Sigmoid colon (tissue), 7 donors: ENCODE results near the gene GBF1. TPM values are rescaled to one million over a fixed set of nuclear protein-coding genes. Genes with fewer than 3 reads are reported as not detected.

Source experiments
- DNase-seq: peaks from one replicate; pipeline ENCODE4 v3.0.0-alpha.2; 2019
- H3K27ac ChIP-seq, 4 donors: fragments of 200-600 bp; sonication (generic); one replicate each; pipeline ENCODE4 v1.5.1; 2016 to 2019; ENCODE audit warnings: mild to moderate bottlenecking in 1 of 4
- H3K27me3 ChIP-seq, 3 donors: fragments of 200-600 bp; sonication (generic); one replicate each; pipeline ENCODE4 v1.5.1; 2019; ENCODE audit warnings: mild to moderate bottlenecking in 1 of 3
- H3K36me3 ChIP-seq, 4 donors: fragments of 200-600 bp; sonication (generic); one replicate each; pipeline ENCODE4 v1.5.1; 2016 to 2019
- H3K4me1 ChIP-seq, 4 donors: fragments of 200-600 bp; sonication (generic); one replicate each; pipeline ENCODE4 v1.5.1; 2017 to 2019
- H3K4me3 ChIP-seq, 4 donors: fragments of 200-600 bp; sonication (generic); one replicate each; pipeline ENCODE4 v1.5.1; 2017 to 2019; ENCODE audit warnings: mild to moderate bottlenecking in 2 of 4, moderate library complexity in 1 of 4
- H3K9me3 ChIP-seq, 4 donors: fragments of 200-600 bp in 3 of 4; sonication (generic) in 3 of 4; one replicate each; pipeline versions ENCODE4 v1.5.1 to v1.6.1; 2013 to 2019
- EP300 ChIP-seq, 4 donors: sonication (generic); formaldehyde crosslinking; IDR thresholded peaks; one replicate each; pipeline ENCODE4 v1.6.1; 2017; ENCODE audit warnings: antibody characterized with exemption in 4 of 4
- POLR2A ChIP-seq, 2 donors: fragments of 450-650 bp; IDR thresholded peaks; one replicate each; pipeline ENCODE4 v1.6.1; 2016; ENCODE audit warnings: antibody characterized with exemption in 2 of 2, mild to moderate bottlenecking in 2 of 2, moderate library complexity in 2 of 2
- POLR2AphosphoS5 ChIP-seq, 4 donors: sonication (generic); formaldehyde crosslinking; IDR thresholded peaks; one replicate each; pipeline ENCODE4 v1.6.1; 2017; ENCODE audit warnings: antibody characterized with exemption in 4 of 4
- WGBS, 2 donors: extraction: QIAGEN DNeasy Blood & Tissue Kit; methylation state at CpG; one replicate each; pipeline ENCODE4 v1.1.7; 2013; 5-methylcytosine and 5-hydroxymethylcytosine counted together
- intact Hi-C: fragments of 100-400 bp; cut with DNase I; formaldehyde crosslinking; loops from one replicate; pipeline ENCODE4 v1.15.1; 2023
- polyA plus RNA-seq, 3 donors: library from polyadenylated mRNA; stranded (reverse); fragments of 200-250 nt; gene quantifications; one replicate each; pipeline ENCODE4 v1.2.3, GENCODE V29; 2013
- total RNA-seq, 4 donors: library from RNA; depleted of rRNA; stranded (reverse); fragments of >200 nt; gene quantifications; one replicate each; pipeline ENCODE4 v1.1.0, GENCODE V29; 2016
- TF ChIP-seq, protein P1 (sequence below), 4 experiments: fragments of 450-650 bp in 3 of 4; fragments of 200-600 bp in 1 of 4; IDR thresholded peaks; one replicate each; pipeline ENCODE4 v1.5.1; 2016 to 2019; ENCODE audit warnings: antibody characterized with exemption in 4 of 4, mild to moderate bottlenecking in 3 of 4, moderate library complexity in 2 of 4
- donor health status: healthy with polysubstance abuse.
- donor health status: Bipolar disorder and iron deficiency.
- donor health status: healthy.

The GBF1 gene
- total and polyA plus RNA-seq, 7 donors, result 8.4 to 38.2 (median 18.5) TPM

DNA sequence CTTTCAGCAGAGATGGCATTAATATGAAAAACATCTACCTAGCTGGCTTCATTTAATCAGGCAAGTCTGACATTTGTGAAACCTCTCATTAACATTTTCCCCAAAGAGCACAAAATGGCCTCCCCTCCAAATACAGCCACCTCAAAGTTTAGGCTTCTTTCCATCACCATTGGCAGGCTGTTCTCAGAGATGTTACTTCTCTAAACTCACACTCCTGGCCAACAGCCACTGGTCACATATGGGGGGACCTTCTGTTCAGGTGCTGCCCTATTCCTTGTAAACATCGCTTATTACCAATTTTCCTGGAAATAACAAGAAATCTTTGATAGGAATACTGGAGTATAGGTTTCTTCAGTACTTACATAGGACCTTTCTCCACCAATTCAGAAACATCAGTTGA lies 69.5 kb downstream of the GBF1 start:
- no peaks in the 10 kb centered on the region for H3K9me3 ChIP-seq
- no peak overlapping the region for H3K27ac ChIP-seq
- TF ChIP-seq EP300 (IDR thresholded peaks at IDR 0.05) (no peak), POLR2AphosphoS5 (IDR thresholded peaks at IDR 0.05) (no peak), POLR2A (IDR thresholded peaks at IDR 0.05) (no peak)
- TF ChIP-seq, protein P1, sequence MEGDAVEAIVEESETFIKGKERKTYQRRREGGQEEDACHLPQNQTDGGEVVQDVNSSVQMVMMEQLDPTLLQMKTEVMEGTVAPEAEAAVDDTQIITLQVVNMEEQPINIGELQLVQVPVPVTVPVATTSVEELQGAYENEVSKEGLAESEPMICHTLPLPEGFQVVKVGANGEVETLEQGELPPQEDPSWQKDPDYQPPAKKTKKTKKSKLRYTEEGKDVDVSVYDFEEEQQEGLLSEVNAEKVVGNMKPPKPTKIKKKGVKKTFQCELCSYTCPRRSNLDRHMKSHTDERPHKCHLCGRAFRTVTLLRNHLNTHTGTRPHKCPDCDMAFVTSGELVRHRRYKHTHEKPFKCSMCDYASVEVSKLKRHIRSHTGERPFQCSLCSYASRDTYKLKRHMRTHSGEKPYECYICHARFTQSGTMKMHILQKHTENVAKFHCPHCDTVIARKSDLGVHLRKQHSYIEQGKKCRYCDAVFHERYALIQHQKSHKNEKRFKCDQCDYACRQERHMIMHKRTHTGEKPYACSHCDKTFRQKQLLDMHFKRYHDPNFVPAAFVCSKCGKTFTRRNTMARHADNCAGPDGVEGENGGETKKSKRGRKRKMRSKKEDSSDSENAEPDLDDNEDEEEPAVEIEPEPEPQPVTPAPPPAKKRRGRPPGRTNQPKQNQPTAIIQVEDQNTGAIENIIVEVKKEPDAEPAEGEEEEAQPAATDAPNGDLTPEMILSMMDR (IDR thresholded peaks at IDR 0.05), result no peak
- H3K4me3 ChIP-seq, result no peak overlapping the region
- H3K27me3 ChIP-seq, result no peaks in the 10 kb centered on the region
- 95 to 99% methylated on average over 1 of the region's 1 CpG for WGBS, 2 donors
- peaks cover 0 to 51% (median 41%) of the 10 kb centered on the region in 4 donors for H3K4me1 ChIP-seq
- no peak for DNase-seq
- no peaks in the 10 kb centered on the region for H3K36me3 ChIP-seq
- intact Hi-C loops, result no loop called here

DNA sequence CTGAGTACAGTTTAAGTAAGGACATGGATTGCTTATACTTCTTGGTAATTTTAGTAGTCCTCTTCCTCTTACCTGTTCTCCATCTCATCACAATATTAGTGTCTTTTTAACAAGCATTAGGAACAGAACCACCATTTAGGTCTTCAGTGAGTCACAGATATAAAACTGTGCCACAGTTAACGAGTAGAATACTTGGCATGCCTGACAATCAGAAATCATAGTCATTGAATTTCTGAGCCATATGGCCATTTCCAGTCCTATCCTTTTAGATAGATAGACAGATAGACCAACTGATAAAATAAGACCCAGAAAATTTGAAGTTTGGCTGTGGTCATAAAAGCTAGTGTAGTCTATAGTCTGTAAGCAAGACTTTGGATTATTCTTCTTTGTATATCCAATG lies 71.1 kb downstream of the GBF1 start:
- Histone ChIP-seq H3K4me3 (no peak overlapping the region), H3K4me1 (peaks cover 0 to 36% (median 26%) of the 10 kb centered on the region in 4 donors), H3K27me3 (no peaks in the 10 kb centered on the region), H3K27ac (no peak overlapping the region), H3K9me3 (no peaks in the 10 kb centered on the region), H3K36me3 (no peaks in the 10 kb centered on the region)
- no peak for DNase-seq
- WGBS, 2 donors, result 88 to 89% methylated on average over 1 of the region's 1 CpG
- TF ChIP-seq EP300 (IDR thresholded peaks at IDR 0.05), result no peak
- TF ChIP-seq POLR2A (IDR thresholded peaks at IDR 0.05), result no peak
- TF ChIP-seq POLR2AphosphoS5 (IDR thresholded peaks at IDR 0.05), result no peak
- TF ChIP-seq, protein P1 (IDR thresholded peaks at IDR 0.05), result no peak
- intact Hi-C loops, result no loop called here

DNA sequence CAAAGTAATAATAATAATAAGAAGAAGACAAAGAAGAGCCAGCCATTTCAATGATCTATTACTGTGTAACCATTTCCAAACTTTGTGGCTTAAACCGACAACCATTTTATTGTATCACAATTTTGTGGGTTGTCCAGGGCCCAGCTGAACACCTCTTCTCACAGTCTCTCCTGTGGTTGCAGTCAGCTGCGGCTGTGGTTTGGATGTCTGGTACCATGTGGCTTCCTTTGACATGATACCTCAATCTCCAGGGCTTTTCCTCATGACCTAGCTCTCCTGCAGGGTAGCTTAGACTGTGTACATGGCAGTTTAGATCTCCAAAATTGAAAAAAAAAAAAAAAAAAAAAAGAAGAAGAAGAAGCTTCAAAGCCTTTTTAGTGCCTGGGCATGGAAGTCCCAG lies 77.6 kb downstream of the GBF1 start:
- no peak for DNase-seq
- TF ChIP-seq POLR2A (IDR thresholded peaks at IDR 0.05) (no peak), EP300 (IDR thresholded peaks at IDR 0.05) (no peak), POLR2AphosphoS5 (IDR thresholded peaks at IDR 0.05) (no peak)
- TF ChIP-seq, protein P1 (IDR thresholded peaks at IDR 0.05), result no peak
- H3K4me1 ChIP-seq, result peaks cover 0 to 24% (median 19%) of the 10 kb centered on the region in 4 donors
- intact Hi-C loops, result no loop called here
- no peaks in the 10 kb centered on the region for H3K9me3 ChIP-seq
- WGBS, 2 donors, result 56 to 87% methylated on average over 2 of the region's 2 CpGs
- no peak overlapping the region for H3K27ac ChIP-seq
- peaks cover 0 to 8% (median 0%) of the 10 kb centered on the region in 4 donors for H3K36me3 ChIP-seq
- no peak overlapping the region for H3K4me3 ChIP-seq
- H3K27me3 ChIP-seq, result no peaks in the 10 kb centered on the region

DNA sequence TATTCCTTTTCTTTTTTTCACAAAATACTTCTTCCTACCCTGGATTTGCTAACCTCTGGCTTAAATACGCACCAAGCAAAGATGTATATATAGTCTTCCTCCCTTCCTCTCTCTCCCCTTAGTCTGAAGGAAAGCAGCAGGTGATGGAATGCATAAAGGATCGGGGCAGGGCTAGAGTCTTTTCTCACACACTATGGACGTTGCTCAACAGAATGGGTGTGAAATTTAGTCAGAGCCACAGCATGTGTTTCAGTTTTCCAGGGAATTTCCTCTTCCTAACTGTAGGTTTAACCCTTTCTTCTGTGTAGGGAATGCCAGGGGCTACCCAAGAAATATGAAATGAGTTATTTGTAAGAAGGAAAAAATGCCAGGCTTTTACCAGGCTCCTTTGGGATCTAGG lies 78.7 kb downstream of the GBF1 start:
- H3K27ac ChIP-seq, result no peak overlapping the region
- H3K36me3 ChIP-seq, result peaks cover 0 to 8% (median 0%) of the 10 kb centered on the region in 4 donors
- no peak for DNase-seq
- H3K27me3 ChIP-seq, result no peaks in the 10 kb centered on the region
- H3K9me3 ChIP-seq, result no peaks in the 10 kb centered on the region
- WGBS, 2 donors, result 71 to 78% methylated on average over 3 of the region's 3 CpGs
- no peak for TF ChIP-seq EP300 (IDR thresholded peaks at IDR 0.05)
- TF ChIP-seq, protein P1 (IDR thresholded peaks at IDR 0.05), result no peak
- peaks cover 0 to 29% (median 20%) of the 10 kb centered on the region in 4 donors for H3K4me1 ChIP-seq
- H3K4me3 ChIP-seq, result no peak overlapping the region
- intact Hi-C loops, result no loop called here

DNA sequence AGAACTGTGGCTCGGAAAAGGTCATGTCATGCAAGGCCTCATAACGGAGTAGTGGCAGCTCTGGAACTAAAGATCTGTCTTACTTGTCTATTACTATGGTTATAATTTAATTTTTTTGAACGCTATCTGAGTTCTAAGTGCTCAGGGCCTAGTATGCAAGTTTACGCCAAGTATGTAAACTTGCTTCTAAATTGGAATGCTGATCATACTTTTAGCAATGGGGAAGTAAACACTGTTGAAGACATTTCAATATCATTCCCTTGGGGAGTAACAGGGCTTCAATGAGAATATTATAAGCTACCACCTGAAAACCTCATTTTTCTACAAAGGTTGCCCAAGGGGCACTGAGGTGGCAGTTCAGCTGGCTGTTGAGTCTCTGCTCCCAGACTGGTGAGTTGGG lies 80.7 kb downstream of the GBF1 start:
- 81 to 94% methylated on average over 4 of the region's 4 CpGs for WGBS, 2 donors
- peaks cover 0 to 29% (median 21%) of the 10 kb centered on the region in 4 donors for H3K4me1 ChIP-seq
- no peaks in the 10 kb centered on the region for H3K27me3 ChIP-seq
- peaks cover 0 to 8% (median 0%) of the 10 kb centered on the region in 4 donors for H3K36me3 ChIP-seq
- H3K9me3 ChIP-seq, result no peaks in the 10 kb centered on the region
- no peak for DNase-seq
- intact Hi-C loops, result no loop called here
- H3K27ac ChIP-seq, result no peak overlapping the region
- TF ChIP-seq POLR2AphosphoS5 (IDR thresholded peaks at IDR 0.05) (no peak), EP300 (IDR thresholded peaks at IDR 0.05) (no peak), POLR2A (IDR thresholded peaks at IDR 0.05) (no peak)
- TF ChIP-seq, protein P1 (IDR thresholded peaks at IDR 0.05), result no peak
- H3K4me3 ChIP-seq, result no peak overlapping the region
